H9 (cell line): ENCODE results near the gene SCGB1C1. TPM values are rescaled to one million over a fixed set of nuclear protein-coding genes. Genes with fewer than 3 reads are reported as not detected.

Experiments
- DNase-seq: peaks from one replicate; pipeline ENCODE4 v3.0.0-alpha.2; 2017
- H2AFZ ChIP-seq: one replicate; pipeline ENCODE4 v1.6.1; 2013; ENCODE audit warnings: mild to moderate bottlenecking, low read length, control low read depth, moderate library complexity
- H2AK5ac ChIP-seq: 2 replicates; pipeline ENCODE4 v1.6.1; 2013; ENCODE audit warnings: low read length, control low read depth, mixed read lengths; ENCODE audit not compliant: insufficient read length
- H2BK120ac ChIP-seq: one replicate; pipeline ENCODE4 v1.6.1; 2013; ENCODE audit warnings: low read depth, mild to moderate bottlenecking, low read length, control low read depth, inconsistent platforms; ENCODE audit not compliant: poor library complexity, severe bottlenecking
- H2BK12ac ChIP-seq: 2 replicates; pipeline ENCODE4 v1.6.1; 2013; ENCODE audit warnings: low read length, control low read depth, mixed read lengths, low read depth; ENCODE audit not compliant: insufficient read length
- H2BK15ac ChIP-seq: 2 replicates; pipeline ENCODE4 v1.6.1; 2013; ENCODE audit warnings: low read depth, low read length, control low read depth
- H2BK20ac ChIP-seq: one replicate; pipeline ENCODE4 v1.6.1; 2013; ENCODE audit warnings: low read depth, mild to moderate bottlenecking, low read length, control low read depth, inconsistent platforms; ENCODE audit not compliant: poor library complexity, severe bottlenecking
- H2BK5ac ChIP-seq: 2 replicates; pipeline ENCODE4 v1.6.1; 2013; ENCODE audit warnings: low read length, control low read depth, mixed read lengths; ENCODE audit not compliant: insufficient read length
- H3K14ac ChIP-seq: 2 replicates; pipeline ENCODE4 v1.6.1; 2013; ENCODE audit warnings: low read length, control low read depth; ENCODE audit not compliant: insufficient read depth
- H3K18ac ChIP-seq: 2 replicates; pipeline ENCODE4 v1.6.1; 2013; ENCODE audit warnings: low read depth, mild to moderate bottlenecking, mixed read lengths, low read length, control low read depth; ENCODE audit not compliant: insufficient read length
- H3K23ac ChIP-seq: 2 replicates; pipeline ENCODE4 v1.6.1; 2013; ENCODE audit warnings: low read length, control low read depth, mixed read lengths, low read depth; ENCODE audit not compliant: insufficient read length
- H3K23me2 ChIP-seq: 2 replicates; pipeline ENCODE4 v1.6.1; 2013; ENCODE audit warnings: low read depth, mild to moderate bottlenecking, mixed read lengths, low read length, control low read depth; ENCODE audit not compliant: insufficient read length, poor library complexity, severe bottlenecking
- H3K27ac ChIP-seq: 2 replicates; pipeline ENCODE4 v1.5.1; 2013; ENCODE audit warnings: low read length, control low read depth, mixed read lengths, low read depth; ENCODE audit not compliant: insufficient read length
- H3K27me3 ChIP-seq: 2 replicates; pipeline ENCODE4 v1.6.1; 2013; ENCODE audit warnings: low read length, control low read depth, inconsistent platforms; ENCODE audit not compliant: insufficient read depth
- H3K4ac ChIP-seq: 2 replicates; pipeline ENCODE4 v1.6.1; 2013; ENCODE audit warnings: low read depth, mild to moderate bottlenecking, control low read depth, inconsistent platforms, low read length, moderate library complexity
- H3K4me1 ChIP-seq: 2 replicates; pipeline ENCODE4 v1.6.1; 2013; ENCODE audit warnings: low read length, control low read depth, inconsistent platforms; ENCODE audit not compliant: insufficient read depth
- H3K4me2 ChIP-seq: 2 replicates; pipeline ENCODE4 v1.6.1; 2013; ENCODE audit warnings: low read length, control low read depth, mixed read lengths; ENCODE audit not compliant: insufficient read length, insufficient read depth
- H3K56ac ChIP-seq: 2 replicates; pipeline ENCODE4 v1.6.1; 2013; ENCODE audit warnings: low read depth, mild to moderate bottlenecking, mixed read lengths, low read length, control low read depth; ENCODE audit not compliant: insufficient read length
- H3K79me1 ChIP-seq: 2 replicates; pipeline ENCODE4 v1.6.1; 2013; ENCODE audit warnings: low read depth, mild to moderate bottlenecking, moderate library complexity, low read length, control low read depth, inconsistent platforms; ENCODE audit not compliant: insufficient read depth, poor library complexity, severe bottlenecking
- H3K79me2 ChIP-seq: 2 replicates; pipeline ENCODE4 v1.6.1; 2013; ENCODE audit warnings: low read length, control low read depth, inconsistent platforms; ENCODE audit not compliant: insufficient read depth
- H3K9ac ChIP-seq: 2 replicates; pipeline ENCODE4 v1.6.1; 2013; ENCODE audit warnings: low read length, control low read depth, mixed read lengths; ENCODE audit not compliant: insufficient read length; ENCODE audit errors: extremely low read depth
- H3K9me3 ChIP-seq: one replicate; pipeline ENCODE4 v1.6.1; 2013; ENCODE audit warnings: low read depth, low read length, inconsistent platforms; ENCODE audit not compliant: control insufficient read depth
- H3T11ph ChIP-seq: one replicate; pipeline ENCODE4 v1.6.1; 2013; ENCODE audit warnings: mild to moderate bottlenecking, low read length, control low read depth, inconsistent platforms
- H4K20me1 ChIP-seq: one replicate; pipeline ENCODE4 v1.6.1; 2013; ENCODE audit not compliant: control insufficient read depth, insufficient read length, insufficient read depth
- H4K5ac ChIP-seq: 2 replicates; pipeline ENCODE4 v1.6.1; 2013; ENCODE audit warnings: low read depth, mild to moderate bottlenecking, mixed read lengths, low read length, control low read depth; ENCODE audit not compliant: insufficient read length
- H4K8ac ChIP-seq: replicated peaks from 2 replicates; pipeline ENCODE4 v1.6.1; 2013; ENCODE audit warnings: low read length, control low read depth, mixed read lengths, low read depth; ENCODE audit not compliant: insufficient read length
- H4K91ac ChIP-seq: 2 replicates; pipeline ENCODE4 v1.6.1; 2013; ENCODE audit warnings: low read depth, mild to moderate bottlenecking, moderate library complexity, mixed read lengths, low read length, control low read depth; ENCODE audit not compliant: insufficient read length
- H3K27ac Mint-ChIP-seq, 3 experiments: 2 replicates in 2 of 3; 3 replicates in 1 of 3; pipeline ENCODE4 v1.8.0; 2020 to 2021; ENCODE audit warnings: mixed read lengths in 3 of 3, mild to moderate bottlenecking in 1 of 3, moderate library complexity in 1 of 3
- H3K27me3 Mint-ChIP-seq: 2 replicates; pipeline ENCODE4 v1.8.0; 2021; ENCODE audit warnings: low read depth, mild to moderate bottlenecking, moderate library complexity, mixed read lengths
- H3K36me3 Mint-ChIP-seq, 3 experiments: 2 replicates in 2 of 3; 3 replicates in 1 of 3; pipeline ENCODE4 v1.8.0; 2020 to 2021; ENCODE audit warnings: low read depth in 3 of 3, mixed read lengths in 3 of 3; ENCODE audit not compliant: insufficient read depth in 1 of 3
- H3K4me1 Mint-ChIP-seq, 2 experiments: 2 replicates each; pipeline ENCODE4 v1.8.0; 2020; ENCODE audit warnings: mixed read lengths in 2 of 2
- H3K4me3 Mint-ChIP-seq, 2 experiments: 2 replicates in 1 of 2; 3 replicates in 1 of 2; pipeline ENCODE4 v1.8.0; 2020 to 2021; ENCODE audit warnings: mild to moderate bottlenecking in 2 of 2, mixed read lengths in 2 of 2, moderate library complexity in 1 of 2
- H3K9me3 Mint-ChIP-seq, 2 experiments: 2 replicates in 1 of 2; 3 replicates in 1 of 2; pipeline ENCODE4 v1.8.0; 2020; ENCODE audit warnings: mild to moderate bottlenecking in 2 of 2, mixed read lengths in 2 of 2, moderate library complexity in 1 of 2
- CTCF ChIP-seq: fragments of 200-600 bp; sonication (generic); conservative IDR thresholded peaks from 3 replicates; pipeline ENCODE4 v1.8.0; 2021; ENCODE audit warnings: antibody characterized with exemption, mild to moderate bottlenecking
- WGBS: extraction: QIAGEN DNeasy Blood & Tissue Kit; methylation state at CpG from one replicate; pipeline ENCODE4 v1.1.7; 2013; ENCODE audit warnings: missing lambda C conversion rate, low lambda C conversion rate, mixed read lengths; ENCODE audit not compliant: insufficient read length; ENCODE audit errors: extremely low coverage; 5-methylcytosine and 5-hydroxymethylcytosine counted together
- total RNA-seq: library from RNA; stranded (reverse); gene quantifications from 2 replicates; pipeline ENCODE4 v1.2.1, GENCODE V29; 2021

SCGB1C1 gene
- total RNA-seq, 1 experiment from 2014 or later, result not detected

GRCh38 chr11:209275-210121 lies 16.6 kb downstream of the SCGB1C1 start:
- no peak for TF ChIP-seq CTCF
- Histone ChIP-seq H2AK5ac (no peak overlapping the region), H2BK20ac (no peak overlapping the region), H3K9ac (peak overlapping the region; percentile 54), H2BK15ac (no peak overlapping the region), H3K18ac (no peak overlapping the region), H2BK5ac (no peak overlapping the region), H4K91ac (no peak overlapping the region), H3K4me1 (no peaks in the 10 kb centered on the region; the same call in 1 of the 2 replicates), H3K27ac (no peak overlapping the region), H3K23ac (no peak overlapping the region), H2BK12ac (no peak overlapping the region), H4K5ac (no peak overlapping the region), H3K4me2 (peak overlapping the region; percentile 81), H2AFZ (no peak overlapping the region), H3K14ac (no peak overlapping the region; the same call in 1 of the 2 replicates), H3K79me2 (no peaks in the 10 kb centered on the region; the same call in 1 of the 2 replicates), H3K27me3 (no peaks in the 10 kb centered on the region), H2BK120ac (no peak overlapping the region), H4K8ac (no peak overlapping the region), H3K56ac (no peak overlapping the region), H4K20me1 (no peaks in the 10 kb centered on the region), H3K23me2 (peaks cover 21% of the 10 kb centered on the region), H3K9me3 (no peaks in the 10 kb centered on the region), H3K79me1 (peaks cover 5% of the 10 kb centered on the region), H3T11ph (no peak overlapping the region), H3K4ac (no peak overlapping the region)
- peak overlapping the region; percentile 93 to 97 for H3K4me3 Mint-ChIP-seq
- WGBS, result no CpG with 5 or more reads among the region's 29 CpGs
- DNase-seq, result no peak
- H3K36me3 Mint-ChIP-seq, result peaks cover 30 to 62% (median 58%) of the 10 kb centered on the region in 3 experiments
- H3K27ac Mint-ChIP-seq, result peak overlapping the region in 1 of 3 experiments; percentile 53; a peak in 1 of 7 replicates
- H3K9me3 Mint-ChIP-seq, result no peaks in the 10 kb centered on the region
- H3K27me3 Mint-ChIP-seq, result no peaks in the 10 kb centered on the region
- peaks cover 5 to 17% of the 10 kb centered on the region in 2 experiments for H3K4me1 Mint-ChIP-seq
